Coronary artery (tissue), 2 donors: ENCODE data around the gene TBC1D4.
"Not testable (repeated sequence)": the region's sequence is repeated elsewhere in the genome, so short reads cannot be mapped to it uniquely, and the experiment has no call there.

Experiments used
- DNase-seq: peaks from one replicate; pipeline ENCODE4 v3.0.0-alpha.2; 2017; ENCODE audit warnings: low spot score
- H3K27ac ChIP-seq, 2 donors: fragments of 200-600 bp; sonication (generic); one replicate each; pipeline ENCODE4 v1.5.1; 2016 to 2019
- H3K4me3 ChIP-seq: fragments of 200-600 bp; sonication (generic); 2 replicates; pipeline ENCODE4 v1.5.1; 2016; ENCODE audit warnings: mild to moderate bottlenecking, moderate library complexity
- CTCF ChIP-seq: fragments of 200-600 bp; sonication (generic); IDR thresholded peaks from one replicate; pipeline ENCODE4 v1.5.1; 2019; ENCODE audit warnings: antibody characterized with exemption

TBC1D4 gene

GRCh38 chr13:75318138-75318833 lies 163.7 kb downstream of the TBC1D4 start:
- DNase-seq = no peak
- Histone ChIP-seq H3K27ac (no peak overlapping the region), H3K4me3 (no peak overlapping the region)
- TF ChIP-seq CTCF = no peak

- no peak for DNase-seq
- Histone ChIP-seq H3K27ac (no peak overlapping the region), H3K4me3 (no peak overlapping the region)
- no peak for TF ChIP-seq CTCF
Observed at GRCh38 chr13:75316427-75316826, 165.5 kb downstream of the TBC1D4 start.

GRCh38 chr13:75312884-75313520 lies 169.0 kb downstream of the TBC1D4 start:
- Histone ChIP-seq H3K27ac (no peak overlapping the region), H3K4me3 (no peak overlapping the region)
- TF ChIP-seq CTCF = no peak
- no peak for DNase-seq

GRCh38 chr13:75309981-75310580 lies 171.9 kb downstream of the TBC1D4 start:
- Histone ChIP-seq H3K4me3 (no peak overlapping the region), H3K27ac (no peak overlapping the region)
- no peak for DNase-seq
- TF ChIP-seq CTCF = no peak

GRCh38 chr13:75308222-75308621 lies 173.7 kb downstream of the TBC1D4 start:
- H3K27ac ChIP-seq = no peak overlapping the region
- no peak for TF ChIP-seq CTCF
- DNase-seq = no peak
- no peak overlapping the region for H3K4me3 ChIP-seq

- H3K27ac ChIP-seq = no peak overlapping the region
- no peak for TF ChIP-seq CTCF
- DNase-seq = no peak
- H3K4me3 ChIP-seq = no peak overlapping the region
Observed at GRCh38 chr13:75307370-75307949, 174.5 kb downstream of the TBC1D4 start.

- H3K27ac ChIP-seq = not testable (repeated sequence)
Observed at GRCh38 chr13:75306967-75307366, 175.0 kb downstream of the TBC1D4 start.

More at GRCh38 chr13:75306967-75307366, 175.0 kb downstream of the TBC1D4 start:
- not testable (repeated sequence) for H3K4me3 ChIP-seq, DNase-seq
